GM12872 (cell line): Measurements from ENCODE around the gene BRD8.

Source experiments
- CTCF ChIP-seq: IDR thresholded peaks from 3 replicates; pipeline ENCODE4 v1.5.1; 2011; ENCODE audit warnings: low read depth, mild to moderate bottlenecking, low read length, moderate library complexity; ENCODE audit not compliant: insufficient read depth

The BRD8 gene

GRCh38 chr5:138178516-138179276 is at the start of gene BRD8, which contains the start of gene KIF20A:
BRD8 (minus strand) TSS chr5:138178630; CDS start chr5:138178614, 16 bp downstream.
KIF20A (plus strand) TSS chr5:138179112; CDS start chr5:138179681, 569 bp downstream.
- TF ChIP-seq CTCF: no peak

- no peak for TF ChIP-seq CTCF
Measured at GRCh38 chr5:138226910-138227309, 48.5 kb upstream of the BRD8 start.

GRCh38 chr5:138224712-138225111 is 46.3 kb upstream of the BRD8 start:
- no peak for TF ChIP-seq CTCF

- no peak for TF ChIP-seq CTCF
Measured at GRCh38 chr5:138223532-138223931, 45.1 kb upstream of the BRD8 start.

- no peak for TF ChIP-seq CTCF
Measured at GRCh38 chr5:138216799-138217198, 38.4 kb upstream of the BRD8 start.

GRCh38 chr5:138213161-138214029 is 35.0 kb upstream of the BRD8 start, which contains the start of gene CDC23:
CDC23 (minus strand) TSS chr5:138213323; CDS start chr5:138213312, 11 bp downstream.
- TF ChIP-seq CTCF: no peak

- no peak for TF ChIP-seq CTCF
Measured at GRCh38 chr5:138212828-138213160, 34.4 kb upstream of the BRD8 start.
